Measurements from ENCODE around the gene ACE. TPM values are rescaled to one million over a fixed set of nuclear protein-coding genes. Genes with fewer than 3 reads are reported as not detected.
A peak's percentile ranks its signal among the peaks of the same experiment; 100 is the strongest.

The ACE gene
- total and polyA plus RNA-seq, 4 donors: 5.5 to 87.3 (median 35.3) TPM

- H3K27me3 ChIP-seq (ENCODE audit: control insufficient read depth in 3 of 3, insufficient read depth in 3 of 3, low read length in 2 of 3): peaks cover 0 to 30% (median 29%) of the 10 kb centered on the region in 3 donors
- no peak for TF ChIP-seq CTCF (IDR thresholded peaks at IDR 0.05; ENCODE audit: control extremely low read depth, extremely low read depth)
- DNase-seq: peak in 2 of 3 donors; percentile 36 to 53
Measured at GRCh38 chr17:63476459-63476853, 405 bp upstream of the ACE start.

GRCh38 chr17:63477480-63478440, 899 bp downstream of the ACE start:
- H3K9me3 ChIP-seq (ENCODE audit: control insufficient read depth in 4 of 4, insufficient read depth in 3 of 4, low read length in 3 of 4): no peaks in the 10 kb centered on the region
- peaks cover 0 to 20% (median 5%) of the 10 kb centered on the region in 5 donors for H3K4me1 ChIP-seq (ENCODE audit: control insufficient read depth in 5 of 5, insufficient read depth in 5 of 5, low read length in 5 of 5)

More at GRCh38 chr17:63476459-63476853, 405 bp upstream of the ACE start:
- H3K36me3 ChIP-seq (ENCODE audit: control insufficient read depth in 4 of 4, insufficient read depth in 4 of 4, low read length in 4 of 4): no peaks in the 10 kb centered on the region
- H3K4me1 ChIP-seq (ENCODE audit: control insufficient read depth in 5 of 5, insufficient read depth in 5 of 5, low read length in 5 of 5): peaks cover 0 to 20% (median 5%) of the 10 kb centered on the region in 5 donors
- H3K27ac ChIP-seq (ENCODE audit: low read depth in 1 of 2, low read length in 1 of 2): no peak overlapping the region
- H3K4me3 ChIP-seq: no peak overlapping the region
- WGBS, 2 donors: 1 to 2% methylated on average over 25 to 36 of the region's 36 CpGs
- no peaks in the 10 kb centered on the region for H3K9me3 ChIP-seq (ENCODE audit: control insufficient read depth in 4 of 4, insufficient read depth in 3 of 4, low read length in 3 of 4)
- ATAC-seq (ENCODE audit: insufficient read depth, low FRiP score): peak; percentile 14
- no peak overlapping the region for H3K9ac ChIP-seq (ENCODE audit: insufficient read depth in 1 of 2, low read length in 2 of 2)

GRCh38 chr17:63478814-63479494, 2.1 kb downstream of the ACE start:
- no peak overlapping the region for H3K9ac ChIP-seq (ENCODE audit: insufficient read depth in 1 of 2, low read length in 2 of 2)
- no peaks in the 10 kb centered on the region for H3K9me3 ChIP-seq (ENCODE audit: control insufficient read depth in 4 of 4, insufficient read depth in 3 of 4, low read length in 3 of 4)
- peak; percentile 78 for ATAC-seq (ENCODE audit: insufficient read depth, low FRiP score)
- TF ChIP-seq CTCF (IDR thresholded peaks at IDR 0.05; ENCODE audit: control extremely low read depth, extremely low read depth): peak; percentile 63
- peaks cover 0 to 26% (median 26%) of the 10 kb centered on the region in 3 donors for H3K27me3 ChIP-seq (ENCODE audit: control insufficient read depth in 3 of 3, insufficient read depth in 3 of 3, low read length in 2 of 3)
- no peaks in the 10 kb centered on the region for H3K36me3 ChIP-seq (ENCODE audit: control insufficient read depth in 4 of 4, insufficient read depth in 4 of 4, low read length in 4 of 4)
- H3K4me3 ChIP-seq: no peak overlapping the region
- 33 to 38% methylated on average over 16 of the region's 16 CpGs for WGBS, 2 donors
- H3K4me1 ChIP-seq (ENCODE audit: control insufficient read depth in 5 of 5, insufficient read depth in 5 of 5, low read length in 5 of 5): peaks cover 0 to 17% (median 5%) of the 10 kb centered on the region in 5 donors
- DNase-seq: peak; percentile 66 to 79 (median 78)
- H3K27ac ChIP-seq (ENCODE audit: low read depth in 1 of 2, low read length in 1 of 2): peak overlapping the region in 1 of 2 donors; percentile 37

More at GRCh38 chr17:63477480-63478440, 899 bp downstream of the ACE start:
- no peak for TF ChIP-seq CTCF (IDR thresholded peaks at IDR 0.05; ENCODE audit: control extremely low read depth, extremely low read depth)
- Histone ChIP-seq H3K36me3 (ENCODE audit: control insufficient read depth in 4 of 4, insufficient read depth in 4 of 4, low read length in 4 of 4) (no peaks in the 10 kb centered on the region), H3K27me3 (ENCODE audit: control insufficient read depth in 3 of 3, insufficient read depth in 3 of 3, low read length in 2 of 3) (peaks cover 0 to 28% (median 26%) of the 10 kb centered on the region in 3 donors), H3K4me3 (peak overlapping the region; percentile 42), H3K27ac (ENCODE audit: low read depth in 1 of 2, low read length in 1 of 2) (peak overlapping the region in 1 of 2 donors; percentile 37), H3K9ac (ENCODE audit: insufficient read depth in 1 of 2, low read length in 2 of 2) (no peak overlapping the region)
- WGBS, 2 donors: 10 to 16% methylated on average over 43 to 44 of the region's 44 CpGs
- no peak for DNase-seq
- ATAC-seq (ENCODE audit: insufficient read depth, low FRiP score): no peak
